Activated T-helper 17 cell treated with anti-CD3 and anti-CD28 coated beads, Interleukin-2, amount 50 U/mL, for 72 hours (primary cell): ENCODE measurements around the gene ZBBX. TPM values are rescaled to one million over a fixed set of nuclear protein-coding genes. Genes with fewer than 3 reads are reported as not detected.

Experiments
- ATAC-seq: fragments of 150-1000 bp; cut with Tn5 transposase; replicated peaks from 2 replicates; pipeline ENCODE4 v1.10.0; 2021; ENCODE audit warnings: mild to moderate bottlenecking, moderate library complexity
- H3K27ac Mint-ChIP-seq: one replicate; pipeline ENCODE4 v1.8.0; 2022; ENCODE audit warnings: mixed read lengths
- H3K27me3 Mint-ChIP-seq: one replicate; pipeline ENCODE4 v1.8.0; 2022; ENCODE audit warnings: mixed read lengths
- H3K36me3 Mint-ChIP-seq: one replicate; pipeline ENCODE4 v1.8.0; 2022; ENCODE audit warnings: low read depth, mild to moderate bottlenecking, mixed read lengths
- H3K4me1 Mint-ChIP-seq: one replicate; pipeline ENCODE4 v1.8.0; 2022; ENCODE audit warnings: mixed read lengths
- H3K4me3 Mint-ChIP-seq: one replicate; pipeline ENCODE4 v1.8.0; 2022; ENCODE audit warnings: mild to moderate bottlenecking, mixed read lengths
- H3K9me3 Mint-ChIP-seq: one replicate; pipeline ENCODE4 v1.8.0; 2022; ENCODE audit warnings: mixed read lengths
- total RNA-seq, 2 donors: library from RNA; stranded (reverse); gene quantifications; one replicate each; pipeline ENCODE4 v1.2.3, GENCODE V29; 2022

The ZBBX gene
- total RNA-seq, 2 donors from 2014 or later = not detected

DNA sequence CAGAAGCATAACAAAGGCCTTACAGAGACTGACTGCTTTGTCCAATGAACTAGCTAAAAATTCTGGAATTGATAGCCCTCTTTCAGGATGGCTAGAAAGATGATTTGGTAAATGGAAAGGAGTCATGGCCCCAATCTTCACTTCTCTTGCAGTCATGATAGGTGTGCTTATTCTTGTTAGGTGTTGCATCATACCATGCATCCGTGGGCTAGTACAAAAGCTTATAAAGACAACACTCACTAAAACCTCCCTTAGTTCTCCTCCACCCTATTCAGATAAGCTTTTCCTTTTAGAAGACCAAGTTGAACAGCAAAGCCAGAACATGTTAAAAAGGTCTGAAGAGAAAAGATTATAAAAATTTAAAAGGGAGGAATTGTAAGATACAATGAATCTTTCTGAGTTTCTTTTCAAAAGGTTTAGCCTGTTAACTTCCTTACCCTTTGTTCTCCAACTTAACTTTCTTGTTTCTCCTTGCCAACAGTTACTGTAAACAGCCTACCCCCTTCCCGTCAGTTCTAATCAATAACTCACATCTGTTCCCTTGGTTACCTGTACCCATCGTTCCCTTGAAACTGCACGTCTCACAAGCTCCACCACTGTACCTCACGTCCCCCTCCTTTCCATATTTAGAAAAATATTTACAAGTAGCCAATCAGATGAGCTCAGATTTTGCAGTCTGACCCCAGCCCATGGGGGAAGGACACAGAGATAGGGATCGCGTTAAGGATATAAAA lies 105.8 kb downstream of the ZBBX start:
- Mint-ChIP-seq H3K27ac (no peak overlapping the region), H3K4me3 (no peak overlapping the region), H3K36me3 (no peaks in the 10 kb centered on the region), H3K9me3 (peaks cover 7% of the 10 kb centered on the region), H3K4me1 (no peaks in the 10 kb centered on the region), H3K27me3 (no peaks in the 10 kb centered on the region)
- ATAC-seq = no peak

DNA sequence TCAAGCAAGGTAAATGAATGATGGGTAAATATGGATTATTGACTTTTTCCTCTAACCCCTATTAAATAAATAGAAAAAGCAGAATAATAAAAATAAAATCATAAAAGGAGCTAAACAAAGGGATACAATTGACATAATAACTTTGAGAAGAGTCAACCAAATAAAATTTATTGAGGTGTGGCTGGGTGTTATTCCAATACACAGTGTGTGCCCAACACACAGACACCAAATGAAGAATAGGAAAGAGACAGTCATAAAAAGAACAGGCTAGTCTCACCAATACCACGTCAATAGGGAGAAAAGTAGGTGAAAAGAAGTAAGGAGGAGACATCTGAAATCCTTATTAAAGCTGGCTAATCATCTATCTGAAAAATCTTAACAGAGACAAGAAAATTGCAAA lies 127.1 kb downstream of the ZBBX start:
- Mint-ChIP-seq H3K4me3 (no peak overlapping the region), H3K27me3 (no peaks in the 10 kb centered on the region), H3K27ac (no peak overlapping the region), H3K36me3 (no peaks in the 10 kb centered on the region), H3K4me1 (no peaks in the 10 kb centered on the region), H3K9me3 (no peaks in the 10 kb centered on the region)
- no peak for ATAC-seq

GRCh38 chr3:167251678-167252077 lies 128.4 kb downstream of the ZBBX start:
- H3K27me3 Mint-ChIP-seq = no peaks in the 10 kb centered on the region
- ATAC-seq = no peak
- H3K4me1 Mint-ChIP-seq = no peaks in the 10 kb centered on the region
- H3K9me3 Mint-ChIP-seq = no peaks in the 10 kb centered on the region
- H3K27ac Mint-ChIP-seq = no peak overlapping the region
- no peaks in the 10 kb centered on the region for H3K36me3 Mint-ChIP-seq
- H3K4me3 Mint-ChIP-seq = no peak overlapping the region

DNA sequence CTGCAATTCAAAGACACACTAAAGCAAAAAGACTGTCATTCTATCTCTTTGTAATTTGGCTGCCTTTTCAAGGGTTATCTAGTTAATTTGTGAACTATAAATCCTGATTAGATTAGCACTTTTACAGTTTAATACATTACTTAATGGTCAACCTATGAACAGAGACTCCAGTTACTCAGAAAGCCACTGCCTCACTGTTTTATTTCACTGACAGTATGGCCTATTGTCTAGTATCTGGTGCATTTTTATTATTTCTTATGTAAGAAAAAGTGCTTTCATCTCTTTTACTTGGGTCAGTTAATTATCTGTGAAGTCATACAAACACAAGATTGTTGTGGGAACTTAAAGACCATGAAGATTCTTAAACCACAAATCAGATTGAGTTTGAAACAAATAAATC lies 133.8 kb downstream of the ZBBX start:
- ATAC-seq = no peak
- H3K27me3 Mint-ChIP-seq = no peaks in the 10 kb centered on the region
- no peak overlapping the region for H3K27ac Mint-ChIP-seq
- no peaks in the 10 kb centered on the region for H3K36me3 Mint-ChIP-seq
- H3K9me3 Mint-ChIP-seq = no peaks in the 10 kb centered on the region
- no peaks in the 10 kb centered on the region for H3K4me1 Mint-ChIP-seq
- H3K4me3 Mint-ChIP-seq = no peak overlapping the region

GRCh38 chr3:167241048-167241845 lies 138.8 kb downstream of the ZBBX start:
- no peak overlapping the region for H3K4me3 Mint-ChIP-seq
- peaks cover 3% of the 10 kb centered on the region for H3K27me3 Mint-ChIP-seq
- H3K36me3 Mint-ChIP-seq = no peaks in the 10 kb centered on the region
- no peak for ATAC-seq
- no peak overlapping the region for H3K27ac Mint-ChIP-seq
- H3K4me1 Mint-ChIP-seq = no peaks in the 10 kb centered on the region
- H3K9me3 Mint-ChIP-seq = no peaks in the 10 kb centered on the region

DNA sequence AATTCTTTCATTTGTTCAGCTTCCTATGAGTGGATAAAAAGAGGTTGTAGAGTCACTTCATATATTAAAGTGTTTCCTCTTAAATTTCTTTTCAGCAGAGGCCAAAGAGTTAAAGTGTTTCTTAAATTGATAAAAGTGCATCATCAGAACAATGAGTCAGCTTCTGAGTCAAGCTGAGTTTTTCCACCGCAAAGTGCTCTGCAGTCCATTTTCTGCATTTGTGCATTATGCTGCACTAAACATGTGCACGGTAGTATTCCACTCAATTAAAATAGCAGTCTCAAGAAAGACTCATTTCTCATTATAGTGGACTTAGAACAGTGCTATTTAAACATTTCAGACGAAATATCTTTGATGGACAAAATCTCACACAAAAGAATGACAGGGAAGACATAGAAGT lies 152.0 kb downstream of the ZBBX start:
- peaks cover 10% of the 10 kb centered on the region for H3K9me3 Mint-ChIP-seq
- H3K36me3 Mint-ChIP-seq = no peaks in the 10 kb centered on the region
- no peak overlapping the region for H3K27ac Mint-ChIP-seq
- no peaks in the 10 kb centered on the region for H3K4me1 Mint-ChIP-seq
- ATAC-seq = no peak
- H3K27me3 Mint-ChIP-seq = no peaks in the 10 kb centered on the region
- H3K4me3 Mint-ChIP-seq = no peak overlapping the region

GRCh38 chr3:167225821-167226220 lies 154.3 kb downstream of the ZBBX start:
- H3K9me3 Mint-ChIP-seq = peaks cover 12% of the 10 kb centered on the region
- H3K4me3 Mint-ChIP-seq = no peak overlapping the region
- H3K27me3 Mint-ChIP-seq = no peaks in the 10 kb centered on the region
- no peaks in the 10 kb centered on the region for H3K36me3 Mint-ChIP-seq
- no peak overlapping the region for H3K27ac Mint-ChIP-seq
- ATAC-seq = no peak
- no peaks in the 10 kb centered on the region for H3K4me1 Mint-ChIP-seq

GRCh38 chr3:167209011-167209410 lies 171.1 kb downstream of the ZBBX start:
- Mint-ChIP-seq H3K4me3 (no peak overlapping the region), H3K27me3 (peaks cover 2% of the 10 kb centered on the region), H3K36me3 (no peaks in the 10 kb centered on the region)

DNA sequence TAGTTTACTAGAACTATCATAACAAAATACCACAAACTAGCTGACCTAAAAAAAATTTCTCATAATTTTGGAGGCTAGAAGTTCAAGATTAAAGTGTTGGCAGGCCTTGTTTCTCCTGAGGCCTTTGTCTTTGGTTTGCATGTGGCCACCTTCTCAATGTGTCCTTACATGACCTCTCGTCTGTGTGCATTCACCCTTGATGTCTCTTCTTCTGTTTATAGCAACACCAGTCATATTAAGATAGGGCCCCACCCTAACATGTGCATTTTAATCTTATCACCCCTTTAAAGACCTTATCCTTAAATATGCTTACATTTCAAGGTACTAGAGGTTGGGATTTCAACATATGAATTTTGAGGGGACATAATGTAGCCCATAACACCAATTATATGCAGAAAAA lies 177.0 kb downstream of the ZBBX start:
- Mint-ChIP-seq H3K4me1 (no peaks in the 10 kb centered on the region), H3K36me3 (no peaks in the 10 kb centered on the region), H3K4me3 (no peak overlapping the region), H3K27me3 (no peaks in the 10 kb centered on the region), H3K9me3 (peaks cover 8% of the 10 kb centered on the region), H3K27ac (no peak overlapping the region)
- ATAC-seq = no peak

More at GRCh38 chr3:167209011-167209410, 171.1 kb downstream of the ZBBX start:
- no peak overlapping the region for H3K27ac Mint-ChIP-seq
- ATAC-seq = no peak
- no peaks in the 10 kb centered on the region for H3K4me1 Mint-ChIP-seq
- peaks cover 18% of the 10 kb centered on the region for H3K9me3 Mint-ChIP-seq

DNA sequence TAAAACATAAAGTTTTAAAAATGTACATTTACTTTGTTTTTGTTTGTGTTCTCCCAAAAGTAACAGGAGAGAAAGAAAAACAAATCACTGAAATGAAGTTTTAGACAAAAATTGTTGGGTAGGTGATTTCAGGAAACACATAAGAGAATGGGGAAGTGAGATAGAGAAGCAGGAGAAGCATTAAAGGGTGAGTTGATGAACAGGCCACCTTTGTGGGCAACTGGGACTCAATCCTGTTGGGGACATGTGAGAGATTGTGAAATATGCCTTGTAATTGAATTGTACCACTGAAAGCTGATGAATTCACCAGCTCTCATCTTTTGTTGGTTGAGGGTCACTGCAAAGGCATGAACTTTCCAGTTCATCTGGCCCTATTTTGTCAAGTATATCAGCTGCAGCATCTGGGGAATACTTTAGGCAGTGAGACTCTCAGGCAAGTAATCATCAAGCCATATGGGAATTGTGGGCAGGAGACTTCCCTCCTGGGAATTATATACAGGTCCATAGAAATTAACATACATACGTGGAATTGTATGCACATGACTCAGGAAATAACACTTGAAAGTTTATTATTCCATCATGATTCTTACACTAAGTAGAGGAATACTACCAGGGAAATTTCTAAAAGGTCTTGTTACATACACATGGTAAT lies 181.0 kb downstream of the ZBBX start:
- no peak for ATAC-seq
- H3K9me3 Mint-ChIP-seq = peaks cover 3% of the 10 kb centered on the region
- no peak overlapping the region for H3K27ac Mint-ChIP-seq
- H3K4me1 Mint-ChIP-seq = no peaks in the 10 kb centered on the region
- H3K27me3 Mint-ChIP-seq = no peaks in the 10 kb centered on the region
- no peaks in the 10 kb centered on the region for H3K36me3 Mint-ChIP-seq
- no peak overlapping the region for H3K4me3 Mint-ChIP-seq

Other genes with a start within 250 kb of the ZBBX start
- gene SERPINI2, start 93.7 kb upstream of the ZBBX start, total RNA-seq = not detected